ENCODE data around the gene IL1RAPL1. TPM values are rescaled to one million over a fixed set of nuclear protein-coding genes. Genes with fewer than 3 reads are reported as not detected.

The IL1RAPL1 gene
- total RNA-seq, 1 donor from 2014 or later = not detected

- intact Hi-C loops (cut with micrococcal nuclease) = no loop called here
- H3K4me3 Mint-ChIP-seq = no peak overlapping the region
- H3K27me3 Mint-ChIP-seq = no peaks in the 10 kb centered on the region
- H3K9me3 Mint-ChIP-seq = no peaks in the 10 kb centered on the region
- H3K4me1 Mint-ChIP-seq = no peaks in the 10 kb centered on the region
- H3K27ac Mint-ChIP-seq = no peak overlapping the region
- no peak for DNase-seq
- no peaks in the 10 kb centered on the region for H3K36me3 Mint-ChIP-seq (ENCODE audit: low read depth)
These were observed 410.6 kb downstream of the IL1RAPL1 start for GRCh38 chrX:28997706-28998463.

GRCh38 chrX:28998609-28999135 is 411.4 kb downstream of the IL1RAPL1 start:
- Mint-ChIP-seq H3K4me3 (no peak overlapping the region), H3K4me1 (no peaks in the 10 kb centered on the region), H3K9me3 (no peaks in the 10 kb centered on the region), H3K36me3 (ENCODE audit: low read depth) (no peaks in the 10 kb centered on the region), H3K27me3 (no peaks in the 10 kb centered on the region), H3K27ac (no peak overlapping the region)
- no peak for DNase-seq
- intact Hi-C loops (cut with micrococcal nuclease) = no loop called here

GRCh38 chrX:29012867-29013266 is 425.6 kb downstream of the IL1RAPL1 start:
- Mint-ChIP-seq H3K36me3 (ENCODE audit: low read depth) (no peaks in the 10 kb centered on the region), H3K4me1 (no peaks in the 10 kb centered on the region), H3K27ac (no peak overlapping the region), H3K27me3 (no peaks in the 10 kb centered on the region), H3K4me3 (no peak overlapping the region), H3K9me3 (no peaks in the 10 kb centered on the region)
- DNase-seq = no peak
- intact Hi-C loops (cut with micrococcal nuclease) = no loop called here

- Mint-ChIP-seq H3K36me3 (ENCODE audit: low read depth) (no peaks in the 10 kb centered on the region), H3K27me3 (no peaks in the 10 kb centered on the region), H3K4me1 (no peaks in the 10 kb centered on the region), H3K9me3 (no peaks in the 10 kb centered on the region), H3K27ac (no peak overlapping the region), H3K4me3 (no peak overlapping the region)
- DNase-seq = no peak
- intact Hi-C loops (cut with micrococcal nuclease) = no loop called here
These were observed 436.0 kb downstream of the IL1RAPL1 start for GRCh38 chrX:29023207-29023606.

GRCh38 chrX:29024871-29025270 is 437.6 kb downstream of the IL1RAPL1 start:
- intact Hi-C loops (cut with micrococcal nuclease) = no loop called here
- no peak for DNase-seq
- Mint-ChIP-seq H3K27ac (no peak overlapping the region), H3K4me3 (no peak overlapping the region), H3K9me3 (no peaks in the 10 kb centered on the region), H3K27me3 (no peaks in the 10 kb centered on the region), H3K4me1 (no peaks in the 10 kb centered on the region), H3K36me3 (ENCODE audit: low read depth) (no peaks in the 10 kb centered on the region)

- Mint-ChIP-seq H3K27ac (no peak overlapping the region), H3K9me3 (no peaks in the 10 kb centered on the region)
- intact Hi-C loops (cut with micrococcal nuclease) = no loop called here
These were observed 452.3 kb downstream of the IL1RAPL1 start for GRCh38 chrX:29039501-29039900.

GRCh38 chrX:29040160-29040559 is 452.9 kb downstream of the IL1RAPL1 start:
- no peaks in the 10 kb centered on the region for H3K27me3 Mint-ChIP-seq
- H3K9me3 Mint-ChIP-seq = no peaks in the 10 kb centered on the region
- H3K36me3 Mint-ChIP-seq (ENCODE audit: low read depth) = no peaks in the 10 kb centered on the region
- no peak overlapping the region for H3K4me3 Mint-ChIP-seq
- no peak overlapping the region for H3K27ac Mint-ChIP-seq
- no peaks in the 10 kb centered on the region for H3K4me1 Mint-ChIP-seq
- no peak for DNase-seq
- intact Hi-C loops (cut with micrococcal nuclease) = no loop called here

More at GRCh38 chrX:29039501-29039900, 452.3 kb downstream of the IL1RAPL1 start:
- H3K4me3 Mint-ChIP-seq = no peak overlapping the region
- no peaks in the 10 kb centered on the region for H3K27me3 Mint-ChIP-seq
- DNase-seq = no peak
- H3K4me1 Mint-ChIP-seq = no peaks in the 10 kb centered on the region
- H3K36me3 Mint-ChIP-seq (ENCODE audit: low read depth) = no peaks in the 10 kb centered on the region

- Mint-ChIP-seq H3K9me3 (no peaks in the 10 kb centered on the region), H3K4me1 (no peaks in the 10 kb centered on the region), H3K27ac (no peak overlapping the region), H3K4me3 (no peak overlapping the region), H3K27me3 (no peaks in the 10 kb centered on the region), H3K36me3 (ENCODE audit: low read depth) (no peaks in the 10 kb centered on the region)
- no peak for DNase-seq
- intact Hi-C loops (cut with micrococcal nuclease) = no loop called here
These were observed 455.1 kb downstream of the IL1RAPL1 start for GRCh38 chrX:29042341-29042740.

GRCh38 chrX:29043746-29044145 is 456.5 kb downstream of the IL1RAPL1 start:
- H3K4me3 Mint-ChIP-seq = no peak overlapping the region
- no peaks in the 10 kb centered on the region for H3K36me3 Mint-ChIP-seq (ENCODE audit: low read depth)
- H3K9me3 Mint-ChIP-seq = no peaks in the 10 kb centered on the region
- DNase-seq = no peak
- H3K27ac Mint-ChIP-seq = no peak overlapping the region
- intact Hi-C loops (cut with micrococcal nuclease) = no loop called here
- H3K4me1 Mint-ChIP-seq = no peaks in the 10 kb centered on the region
- H3K27me3 Mint-ChIP-seq = no peaks in the 10 kb centered on the region

- Mint-ChIP-seq H3K36me3 (ENCODE audit: low read depth) (no peaks in the 10 kb centered on the region), H3K4me1 (no peaks in the 10 kb centered on the region), H3K27me3 (no peaks in the 10 kb centered on the region), H3K27ac (no peak overlapping the region), H3K4me3 (no peak overlapping the region), H3K9me3 (no peaks in the 10 kb centered on the region)
- intact Hi-C loops (cut with micrococcal nuclease) = no loop called here
- DNase-seq = no peak
These were observed 457.4 kb downstream of the IL1RAPL1 start for GRCh38 chrX:29044423-29045184.

- no peaks in the 10 kb centered on the region for H3K36me3 Mint-ChIP-seq (ENCODE audit: low read depth)
- no peak overlapping the region for H3K27ac Mint-ChIP-seq
- intact Hi-C loops (cut with micrococcal nuclease) = no loop called here
These were observed 478.2 kb downstream of the IL1RAPL1 start for GRCh38 chrX:29065477-29065876.

GRCh38 chrX:29066516-29066915 is 479.3 kb downstream of the IL1RAPL1 start:
- no peak for DNase-seq
- Mint-ChIP-seq H3K9me3 (peaks cover 5% of the 10 kb centered on the region), H3K4me1 (no peaks in the 10 kb centered on the region), H3K4me3 (no peak overlapping the region), H3K27me3 (no peaks in the 10 kb centered on the region), H3K27ac (no peak overlapping the region), H3K36me3 (ENCODE audit: low read depth) (no peaks in the 10 kb centered on the region)
- intact Hi-C loops (cut with micrococcal nuclease) = no loop called here

More at GRCh38 chrX:29065477-29065876, 478.2 kb downstream of the IL1RAPL1 start:
- Mint-ChIP-seq H3K9me3 (peaks cover 5% of the 10 kb centered on the region), H3K27me3 (no peaks in the 10 kb centered on the region), H3K4me3 (no peak overlapping the region), H3K4me1 (no peaks in the 10 kb centered on the region)
- DNase-seq = no peak

GRCh38 chrX:29067351-29067750 is 480.1 kb downstream of the IL1RAPL1 start:
- Mint-ChIP-seq H3K27ac (no peak overlapping the region), H3K27me3 (no peaks in the 10 kb centered on the region), H3K9me3 (peaks cover 5% of the 10 kb centered on the region), H3K4me3 (no peak overlapping the region), H3K4me1 (no peaks in the 10 kb centered on the region), H3K36me3 (ENCODE audit: low read depth) (no peaks in the 10 kb centered on the region)
- intact Hi-C loops (cut with micrococcal nuclease) = no loop called here
- no peak for DNase-seq

GRCh38 chrX:29071525-29072320 is 484.5 kb downstream of the IL1RAPL1 start:
- H3K9me3 Mint-ChIP-seq = peaks cover 5% of the 10 kb centered on the region
- H3K4me1 Mint-ChIP-seq = no peaks in the 10 kb centered on the region
- H3K27ac Mint-ChIP-seq = no peak overlapping the region
- no peaks in the 10 kb centered on the region for H3K27me3 Mint-ChIP-seq
- intact Hi-C loops (cut with micrococcal nuclease) = no loop called here
- no peak for DNase-seq
- H3K36me3 Mint-ChIP-seq (ENCODE audit: low read depth) = no peaks in the 10 kb centered on the region
- no peak overlapping the region for H3K4me3 Mint-ChIP-seq
